Neural cell (in vitro differentiated cells): ENCODE measurements around the gene AGBL4. TPM values are rescaled to one million over a fixed set of nuclear protein-coding genes. Genes with fewer than 3 reads are reported as not detected.

ENCODE experiments used
- H2AFZ ChIP-seq: fragments of 200-600, 300-800 bp; sonication (generic), shearing (Covaris generic); 2 replicates; pipeline ENCODE4 v1.6.0; 2014; ENCODE audit warnings: low read depth, mild to moderate bottlenecking, antibody characterized with exemption, low read length, moderate library complexity
- H3F3A ChIP-seq: fragments of 200-600 bp; shearing (Covaris generic); 2 replicates; pipeline ENCODE4 v1.6.1; 2016; ENCODE audit warnings: mild to moderate bottlenecking, moderate library complexity, mixed read lengths, antibody characterized with exemption, low read length; ENCODE audit not compliant: insufficient read depth, poor library complexity, severe bottlenecking
- H3K27ac ChIP-seq: fragments of 200-600, 300-800 bp; sonication (generic), shearing (Covaris generic); 2 replicates; pipeline ENCODE4 v1.5.1; 2014; ENCODE audit warnings: mild to moderate bottlenecking, low read length, moderate library complexity
- H3K27me3 ChIP-seq: fragments of 300-800, 200-600 bp; sonication (generic), shearing (Covaris generic); 2 replicates; pipeline ENCODE4 v1.6.0; 2014; ENCODE audit warnings: mild to moderate bottlenecking, low read depth, low read length, moderate library complexity; ENCODE audit not compliant: insufficient read depth
- H3K36me3 ChIP-seq: fragments of 300-800, 200-600 bp; sonication (generic), shearing (Covaris generic); 2 replicates; pipeline ENCODE4 v1.5.1; 2014; ENCODE audit warnings: mild to moderate bottlenecking, antibody characterized with exemption, low read length, moderate library complexity; ENCODE audit not compliant: insufficient read depth
- H3K4me2 ChIP-seq: fragments of 300-800, 200-600 bp; sonication (generic), shearing (Covaris generic); 2 replicates; pipeline ENCODE4 v1.6.0; 2014; ENCODE audit warnings: mild to moderate bottlenecking, low read length
- H3K4me3 ChIP-seq: fragments of 300-800, 200-600 bp; sonication (generic), shearing (Covaris generic); 2 replicates; pipeline ENCODE4 v1.5.1; 2014; ENCODE audit warnings: mild to moderate bottlenecking, low read length, moderate library complexity
- H3K79me2 ChIP-seq: fragments of 200-600 bp; shearing (Covaris generic); replicated peaks from 2 replicates; pipeline ENCODE4 v1.6.0; 2014; ENCODE audit warnings: mild to moderate bottlenecking, low read length, moderate library complexity; ENCODE audit not compliant: insufficient read depth
- H3K9ac ChIP-seq: fragments of 300-800, 200-600 bp; sonication (generic), shearing (Covaris generic); 2 replicates; pipeline ENCODE4 v1.6.1; 2016; ENCODE audit warnings: mild to moderate bottlenecking, low read length, mixed read lengths
- H3K9me2 ChIP-seq: fragments of 200-600 bp; shearing (Covaris generic); 2 replicates; pipeline ENCODE4 v1.6.1; 2016; ENCODE audit warnings: mild to moderate bottlenecking, low read length, mixed read lengths; ENCODE audit not compliant: insufficient read depth
- H3K9me3 ChIP-seq: fragments of 200-600, 300-800 bp; sonication (generic), shearing (Covaris generic); 2 replicates; pipeline ENCODE4 v1.6.1; 2016; ENCODE audit warnings: mild to moderate bottlenecking, mixed run types, low read length, moderate library complexity, mixed read lengths
- H4K20me1 ChIP-seq: fragments of 200-600 bp; shearing (Covaris generic); 2 replicates; pipeline ENCODE4 v1.6.1; 2016; ENCODE audit warnings: mild to moderate bottlenecking, mixed run types; ENCODE audit not compliant: insufficient read depth
- EP300 ChIP-seq: fragments of 450-650 bp; conservative IDR thresholded peaks from 2 replicates; pipeline ENCODE4 v1.6.1; 2014; ENCODE audit warnings: antibody characterized with exemption, mild to moderate bottlenecking, moderate library complexity; ENCODE audit not compliant: poor library complexity, severe bottlenecking
- EZH2 ChIP-seq: fragments of 200-600, 300-800 bp; shearing (Covaris generic), sonication (generic); IDR thresholded peaks from 2 replicates; pipeline ENCODE4 v1.6.1; 2014; ENCODE audit warnings: antibody characterized with exemption, low read length, borderline replicate concordance, mild to moderate bottlenecking; ENCODE audit not compliant: insufficient read depth, poor library complexity, severe bottlenecking
- MXI1 ChIP-seq: fragments of 450-650 bp; conservative IDR thresholded peaks from 2 replicates; pipeline ENCODE4 v1.6.1; 2014; ENCODE audit warnings: antibody characterized with exemption, mild to moderate bottlenecking; ENCODE audit not compliant: poor library complexity, severe bottlenecking
- POLR2AphosphoS5 ChIP-seq: IDR thresholded peaks from 2 replicates; pipeline ENCODE4 v1.6.1; 2012
- RAD21 ChIP-seq: fragments of 450-650 bp; conservative IDR thresholded peaks from 2 replicates; pipeline ENCODE4 v1.6.1; 2014; ENCODE audit warnings: antibody characterized with exemption, mild to moderate bottlenecking, moderate library complexity
- SMC3 ChIP-seq: fragments of 450-650 bp; conservative IDR thresholded peaks from 2 replicates; pipeline ENCODE4 v1.6.1; 2014; ENCODE audit warnings: antibody characterized with exemption, mild to moderate bottlenecking, moderate library complexity; ENCODE audit not compliant: poor library complexity
- TAF1 ChIP-seq: IDR thresholded peaks from 2 replicates; pipeline ENCODE4 v1.6.1; 2012; ENCODE audit warnings: low read depth
- polyA plus RNA-seq: library from polyadenylated mRNA; depleted of rRNA; stranded (reverse); fragments of >200 nt; gene quantifications from 2 replicates; pipeline ENCODE4 v1.2.3, GENCODE V29; 2014
- TF ChIP-seq, protein P1 (sequence below): IDR thresholded peaks from 2 replicates; pipeline ENCODE4 v1.6.1; 2012; ENCODE audit warnings: borderline replicate concordance
- TF ChIP-seq, protein P2 (sequence below): fragments of 450-650 bp; IDR thresholded peaks from 2 replicates; pipeline ENCODE4 v1.5.1; 2014; ENCODE audit warnings: antibody characterized with exemption, mild to moderate bottlenecking, moderate library complexity; ENCODE audit not compliant: poor library complexity, severe bottlenecking

The AGBL4 gene
- polyA plus RNA-seq, 1 donor from 2014 or later: 1.3 TPM

DNA sequence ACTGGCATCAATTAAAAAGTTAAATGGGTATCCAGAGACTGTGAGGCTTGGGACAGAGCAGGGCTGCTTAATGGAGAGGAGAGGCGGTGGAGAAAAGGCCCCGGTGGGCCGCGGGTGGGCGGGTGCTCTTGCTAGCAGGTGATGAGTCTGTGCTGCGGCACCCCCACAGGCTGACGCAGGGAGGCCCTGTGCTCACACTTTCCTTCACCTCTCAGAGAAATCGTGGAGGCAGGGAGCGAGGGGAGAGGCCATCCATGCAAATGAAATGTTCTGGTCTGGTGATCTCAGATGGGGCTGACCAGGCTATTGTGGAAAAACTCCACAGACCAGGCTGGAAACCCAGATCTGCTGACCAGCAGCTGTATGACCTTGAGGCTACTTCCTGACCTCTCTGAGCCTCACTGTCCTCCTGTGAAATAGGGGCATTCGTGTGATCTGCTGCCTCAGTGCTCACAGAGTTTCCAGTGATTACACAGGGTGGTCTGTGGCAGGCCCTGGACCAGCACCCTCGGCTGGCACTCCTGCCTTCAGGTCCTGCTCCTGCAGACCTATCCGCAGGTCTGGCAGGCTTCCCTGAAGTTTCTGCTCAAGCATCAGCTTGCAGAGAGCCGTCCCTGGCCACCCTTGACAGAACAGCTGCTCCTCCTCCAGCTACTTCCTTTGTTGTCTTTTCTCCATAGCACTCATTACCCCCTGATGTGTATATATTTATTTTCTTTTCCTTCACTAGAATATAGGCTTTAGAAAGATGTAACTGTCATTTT, 1336.3 kb downstream of the AGBL4 start:
- Histone ChIP-seq H3K9ac (no peak overlapping the region), H3K4me3 (no peak overlapping the region), H3K79me2 (no peaks in the 10 kb centered on the region), H3K4me2 (no peak overlapping the region), H3K27me3 (no peaks in the 10 kb centered on the region), H3K9me2 (no peaks in the 10 kb centered on the region), H3F3A (no peaks in the 10 kb centered on the region), H2AFZ (no peak overlapping the region), H3K36me3 (no peaks in the 10 kb centered on the region), H4K20me1 (no peaks in the 10 kb centered on the region), H3K27ac (no peak overlapping the region), H3K9me3 (no peaks in the 10 kb centered on the region)
- no peak for TF ChIP-seq TAF1
- no peak for TF ChIP-seq EZH2
- TF ChIP-seq, protein P1, sequence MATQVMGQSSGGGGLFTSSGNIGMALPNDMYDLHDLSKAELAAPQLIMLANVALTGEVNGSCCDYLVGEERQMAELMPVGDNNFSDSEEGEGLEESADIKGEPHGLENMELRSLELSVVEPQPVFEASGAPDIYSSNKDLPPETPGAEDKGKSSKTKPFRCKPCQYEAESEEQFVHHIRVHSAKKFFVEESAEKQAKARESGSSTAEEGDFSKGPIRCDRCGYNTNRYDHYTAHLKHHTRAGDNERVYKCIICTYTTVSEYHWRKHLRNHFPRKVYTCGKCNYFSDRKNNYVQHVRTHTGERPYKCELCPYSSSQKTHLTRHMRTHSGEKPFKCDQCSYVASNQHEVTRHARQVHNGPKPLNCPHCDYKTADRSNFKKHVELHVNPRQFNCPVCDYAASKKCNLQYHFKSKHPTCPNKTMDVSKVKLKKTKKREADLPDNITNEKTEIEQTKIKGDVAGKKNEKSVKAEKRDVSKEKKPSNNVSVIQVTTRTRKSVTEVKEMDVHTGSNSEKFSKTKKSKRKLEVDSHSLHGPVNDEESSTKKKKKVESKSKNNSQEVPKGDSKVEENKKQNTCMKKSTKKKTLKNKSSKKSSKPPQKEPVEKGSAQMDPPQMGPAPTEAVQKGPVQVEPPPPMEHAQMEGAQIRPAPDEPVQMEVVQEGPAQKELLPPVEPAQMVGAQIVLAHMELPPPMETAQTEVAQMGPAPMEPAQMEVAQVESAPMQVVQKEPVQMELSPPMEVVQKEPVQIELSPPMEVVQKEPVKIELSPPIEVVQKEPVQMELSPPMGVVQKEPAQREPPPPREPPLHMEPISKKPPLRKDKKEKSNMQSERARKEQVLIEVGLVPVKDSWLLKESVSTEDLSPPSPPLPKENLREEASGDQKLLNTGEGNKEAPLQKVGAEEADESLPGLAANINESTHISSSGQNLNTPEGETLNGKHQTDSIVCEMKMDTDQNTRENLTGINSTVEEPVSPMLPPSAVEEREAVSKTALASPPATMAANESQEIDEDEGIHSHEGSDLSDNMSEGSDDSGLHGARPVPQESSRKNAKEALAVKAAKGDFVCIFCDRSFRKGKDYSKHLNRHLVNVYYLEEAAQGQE: no peak
- TF ChIP-seq MXI1: no peak
- no peak for TF ChIP-seq RAD21
- no peak for TF ChIP-seq POLR2AphosphoS5
- TF ChIP-seq SMC3: no peak
- TF ChIP-seq, protein P2, sequence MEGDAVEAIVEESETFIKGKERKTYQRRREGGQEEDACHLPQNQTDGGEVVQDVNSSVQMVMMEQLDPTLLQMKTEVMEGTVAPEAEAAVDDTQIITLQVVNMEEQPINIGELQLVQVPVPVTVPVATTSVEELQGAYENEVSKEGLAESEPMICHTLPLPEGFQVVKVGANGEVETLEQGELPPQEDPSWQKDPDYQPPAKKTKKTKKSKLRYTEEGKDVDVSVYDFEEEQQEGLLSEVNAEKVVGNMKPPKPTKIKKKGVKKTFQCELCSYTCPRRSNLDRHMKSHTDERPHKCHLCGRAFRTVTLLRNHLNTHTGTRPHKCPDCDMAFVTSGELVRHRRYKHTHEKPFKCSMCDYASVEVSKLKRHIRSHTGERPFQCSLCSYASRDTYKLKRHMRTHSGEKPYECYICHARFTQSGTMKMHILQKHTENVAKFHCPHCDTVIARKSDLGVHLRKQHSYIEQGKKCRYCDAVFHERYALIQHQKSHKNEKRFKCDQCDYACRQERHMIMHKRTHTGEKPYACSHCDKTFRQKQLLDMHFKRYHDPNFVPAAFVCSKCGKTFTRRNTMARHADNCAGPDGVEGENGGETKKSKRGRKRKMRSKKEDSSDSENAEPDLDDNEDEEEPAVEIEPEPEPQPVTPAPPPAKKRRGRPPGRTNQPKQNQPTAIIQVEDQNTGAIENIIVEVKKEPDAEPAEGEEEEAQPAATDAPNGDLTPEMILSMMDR: no peak
- TF ChIP-seq EP300: no peak

DNA sequence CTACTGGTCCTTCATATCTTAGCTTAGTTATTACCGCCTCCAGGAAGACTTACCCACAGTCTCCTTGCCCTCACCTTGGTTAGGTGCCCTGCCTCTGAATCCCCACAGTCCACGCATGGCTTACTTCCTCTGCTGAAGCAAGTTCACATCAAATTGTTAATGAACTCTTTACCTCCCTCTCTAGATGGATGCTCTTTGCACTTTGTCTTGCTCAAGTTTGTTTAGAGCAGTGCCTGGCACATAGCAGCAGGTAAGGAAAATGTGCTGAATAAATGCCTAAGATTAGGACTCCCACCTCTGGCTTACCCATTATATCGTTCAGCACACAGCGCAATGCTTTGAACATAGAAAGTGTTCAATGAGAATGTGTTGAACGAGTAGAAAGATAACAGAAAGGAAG, 1337.6 kb downstream of the AGBL4 start:
- H3K9me3 ChIP-seq: no peaks in the 10 kb centered on the region
- TF ChIP-seq RAD21 (no peak), EP300 (no peak), POLR2AphosphoS5 (no peak), SMC3 (no peak), MXI1 (no peak), TAF1 (no peak), EZH2 (no peak)
- TF ChIP-seq, protein P2: no peak
- TF ChIP-seq, protein P1: no peak
- H3F3A ChIP-seq: no peaks in the 10 kb centered on the region
- no peaks in the 10 kb centered on the region for H3K9me2 ChIP-seq
- H3K9ac ChIP-seq: no peak overlapping the region
- H4K20me1 ChIP-seq: no peaks in the 10 kb centered on the region
- H3K4me2 ChIP-seq: no peak overlapping the region
- H3K27me3 ChIP-seq: no peaks in the 10 kb centered on the region
- no peak overlapping the region for H3K4me3 ChIP-seq
- H3K36me3 ChIP-seq: no peaks in the 10 kb centered on the region
- H3K27ac ChIP-seq: no peak overlapping the region
- H2AFZ ChIP-seq: no peak overlapping the region
- H3K79me2 ChIP-seq: no peaks in the 10 kb centered on the region
